HepG2 (cell line): ENCODE data around the gene BACH2. TPM values are rescaled to one million over a fixed set of nuclear protein-coding genes. Genes with fewer than 3 reads are reported as not detected.

ENCODE experiments used
- CEBPB ChIP-seq: IDR thresholded peaks from 2 replicates; pipeline ENCODE4 v1.6.1; 2011; ENCODE audit warnings: low read depth, low read length, improper control_type of control experiment, borderline replicate concordance
- CREB1 ChIP-seq, 2 experiments: fragments of 450-650 bp in 1 of 2; IDR thresholded peaks; 2 replicates each; pipeline ENCODE4 v1.6.1; 2016 to 2017; ENCODE audit warnings: control low read depth in 1 of 2, mild to moderate bottlenecking in 1 of 2, missing compliant biosample characterization in 1 of 2, missing genetic modification characterization in 1 of 2
- FOSL2 ChIP-seq: sonication (generic); formaldehyde crosslinking; IDR thresholded peaks from 2 replicates; pipeline ENCODE4 v1.4.0; 2020; ENCODE audit warnings: missing genetic modification reagents
- FOXA1 ChIP-seq, 2 experiments: fragments of 450-650 bp in 1 of 2; sonication (generic) in 1 of 2; formaldehyde crosslinking in 1 of 2; IDR thresholded peaks; 2 replicates each; pipeline versions ENCODE4 v1.4.0 to v1.6.1; 2016 to 2020; ENCODE audit warnings: missing genetic modification reagents in 1 of 2
- FOXA3 ChIP-seq: IDR thresholded peaks from 2 replicates; pipeline ENCODE4 v1.6.1; 2016; ENCODE audit warnings: missing genetic modification reagents, missing compliant biosample characterization
- FOXJ3 ChIP-seq: sonication (generic); formaldehyde crosslinking; IDR thresholded peaks from 2 replicates; pipeline ENCODE4 v1.4.0; 2020; ENCODE audit warnings: missing genetic modification reagents, mild to moderate bottlenecking, borderline replicate concordance
- FOXK2 ChIP-seq: fragments of 450-650 bp; IDR thresholded peaks from 2 replicates; pipeline ENCODE4 v1.6.1; 2016
- HOXA5 ChIP-seq: sonication (generic); formaldehyde crosslinking; IDR thresholded peaks from 2 replicates; pipeline ENCODE4 v1.4.0; 2020; ENCODE audit warnings: missing genetic modification reagents
- TGIF2 ChIP-seq: IDR thresholded peaks from 2 replicates; pipeline ENCODE4 v1.6.1; 2016; ENCODE audit warnings: control low read depth, missing compliant biosample characterization
- ZNF143 ChIP-seq: sonication (generic); formaldehyde crosslinking; IDR thresholded peaks from 2 replicates; pipeline ENCODE4 v1.4.0; 2020; ENCODE audit warnings: missing genetic modification reagents
- ZNF331 ChIP-seq: sonication (generic); formaldehyde crosslinking; IDR thresholded peaks from 2 replicates; pipeline ENCODE4 v1.4.0; 2020; ENCODE audit warnings: missing genetic modification reagents
- ZNF543 ChIP-seq: sonication (generic); formaldehyde crosslinking; IDR thresholded peaks from 2 replicates; pipeline ENCODE4 v1.4.0; 2020; ENCODE audit warnings: mild to moderate bottlenecking, missing genetic modification reagents
- polyA plus RNA-seq, 8 experiments: library from polyadenylated mRNA; depleted of rRNA in 3 of 8; stranded (reverse) in 7 of 8; unstranded in 1 of 8; fragments of >200 nt; fragmentation: Illumina TruSeq in 4 of 8; extraction: Trizol in 4 of 8; gene quantifications; 2 replicates each; pipeline versions ENCODE4 v1.2.1 to v1.2.3, GENCODE V29; 2011 to 2016; ENCODE audit warnings: low read depth in 4 of 8, missing spikeins in 1 of 8, mixed read lengths in 1 of 8; ENCODE audit not compliant: insufficient read depth in 1 of 8
- total RNA-seq, 5 experiments: library from RNA; depleted of rRNA; stranded (reverse); fragments of >200 nt; fragmentation: Illumina TruSeq; extraction: Trizol; gene quantifications; 2 replicates each; pipeline ENCODE4 v1.2.3, GENCODE V29; 2016; ENCODE audit warnings: low read depth in 1 of 5
- TF ChIP-seq, protein P1 (sequence below): sonication (generic); formaldehyde crosslinking; IDR thresholded peaks from 2 replicates; pipeline ENCODE4 v1.4.0; 2020; ENCODE audit warnings: mild to moderate bottlenecking, missing genetic modification reagents
- TF ChIP-seq, protein P2 (sequence below): sonication (generic); formaldehyde crosslinking; IDR thresholded peaks from 2 replicates; pipeline ENCODE4 v1.4.0; 2020; ENCODE audit warnings: missing genetic modification reagents
- TF ChIP-seq, protein P3 (sequence below): IDR thresholded peaks from 2 replicates; pipeline ENCODE4 v1.6.1; 2016; ENCODE audit warnings: low read depth, missing genetic modification reagents, missing compliant biosample characterization
- TF ChIP-seq, protein P4 (sequence below): sonication (generic); formaldehyde crosslinking; IDR thresholded peaks from 2 replicates; pipeline ENCODE4 v1.5.1; 2020; ENCODE audit warnings: mild to moderate bottlenecking, moderate library complexity, missing genetic modification reagents
- TF ChIP-seq, protein P5 (sequence below): IDR thresholded peaks from 2 replicates; pipeline ENCODE4 v1.6.1; 2012; ENCODE audit warnings: low read depth, low read length, improper control_type of control experiment

Gene BACH2
- total and polyA plus RNA-seq, 2 of the 13 experiments (the other 11 are each of a cell fraction or from before 2014, with no cell fraction given): 0.01 TPM; not detected in 1

DNA sequence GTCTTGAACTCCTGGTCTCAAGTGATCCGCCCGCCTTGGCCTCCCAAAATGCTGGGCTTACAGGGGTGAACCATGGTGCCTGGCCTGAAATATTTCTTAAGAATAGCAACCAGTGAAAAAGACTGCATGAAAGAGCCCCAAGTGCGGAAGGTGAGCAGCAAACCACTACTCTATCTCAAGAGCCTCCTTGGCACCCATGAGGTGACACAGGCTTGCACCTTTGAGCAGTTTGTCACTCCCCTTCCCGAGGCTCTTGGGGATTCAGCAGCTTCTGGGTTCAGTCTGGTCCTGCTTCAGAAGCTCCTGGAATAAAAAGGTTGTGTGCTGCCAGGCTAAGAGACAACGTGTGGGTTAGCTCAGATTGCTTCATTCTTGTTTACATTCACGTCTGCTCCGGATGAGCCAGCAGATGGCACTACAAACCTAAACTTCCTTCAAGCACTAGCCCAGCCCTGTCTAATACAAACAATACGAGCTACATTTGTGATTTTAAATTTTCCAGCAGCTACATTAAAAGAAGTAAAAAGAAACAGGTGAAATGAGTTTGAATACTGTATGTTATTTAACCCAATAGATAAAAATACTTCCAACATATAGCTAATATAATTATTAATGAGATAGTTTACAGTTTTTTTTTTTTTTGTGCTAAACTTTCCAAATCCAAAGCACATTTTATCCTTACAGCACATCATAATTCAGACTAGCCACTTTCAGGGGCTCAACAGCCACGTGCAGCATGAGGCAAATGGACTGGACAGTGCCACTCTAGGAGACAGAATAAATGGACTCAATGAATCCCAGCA, 356.2 kb downstream of the BACH2 start (continued):
- TF ChIP-seq, protein P1, sequence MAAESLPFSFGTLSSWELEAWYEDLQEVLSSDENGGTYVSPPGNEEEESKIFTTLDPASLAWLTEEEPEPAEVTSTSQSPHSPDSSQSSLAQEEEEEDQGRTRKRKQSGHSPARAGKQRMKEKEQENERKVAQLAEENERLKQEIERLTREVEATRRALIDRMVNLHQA (CRISPR knock-in tag): no peak
- TF ChIP-seq FOXA1 (IDR thresholded peaks at IDR 0.05) (peak; percentile 46; the same call in 1 of the 2 replicates), FOXA1 (CRISPR knock-in tag; IDR thresholded peaks at IDR 0.05) (peak; percentile 100), ZNF543 (no peak), ZNF143 (CRISPR knock-in tag) (no peak), FOXK2 (peak; percentile 66; the same call in 1 of the 2 replicates), HOXA5 (CRISPR knock-in tag) (0 out of 2 replicates have a peak, but pooled peaks have one; percentile 6), TGIF2 (0 out of 2 replicates have a peak, but pooled peaks have one; percentile 45), CEBPB (peak; percentile 95), FOXJ3 (CRISPR knock-in tag) (peak; percentile 64; the same call in 1 of the 2 replicates), FOSL2 (peak; percentile 37), CREB1 (IDR thresholded peaks at IDR 0.05) (peak; percentile 47), CREB1 (CRISPR knock-in tag; IDR thresholded peaks at IDR 0.05) (peak; percentile 38; the same call in 1 of the 2 replicates), ZNF331 (CRISPR knock-in tag) (0 out of 2 replicates have a peak, but pooled peaks have one; percentile 31), FOXA3 (CRISPR knock-in tag) (peak; percentile 98)
- TF ChIP-seq, protein P2, sequence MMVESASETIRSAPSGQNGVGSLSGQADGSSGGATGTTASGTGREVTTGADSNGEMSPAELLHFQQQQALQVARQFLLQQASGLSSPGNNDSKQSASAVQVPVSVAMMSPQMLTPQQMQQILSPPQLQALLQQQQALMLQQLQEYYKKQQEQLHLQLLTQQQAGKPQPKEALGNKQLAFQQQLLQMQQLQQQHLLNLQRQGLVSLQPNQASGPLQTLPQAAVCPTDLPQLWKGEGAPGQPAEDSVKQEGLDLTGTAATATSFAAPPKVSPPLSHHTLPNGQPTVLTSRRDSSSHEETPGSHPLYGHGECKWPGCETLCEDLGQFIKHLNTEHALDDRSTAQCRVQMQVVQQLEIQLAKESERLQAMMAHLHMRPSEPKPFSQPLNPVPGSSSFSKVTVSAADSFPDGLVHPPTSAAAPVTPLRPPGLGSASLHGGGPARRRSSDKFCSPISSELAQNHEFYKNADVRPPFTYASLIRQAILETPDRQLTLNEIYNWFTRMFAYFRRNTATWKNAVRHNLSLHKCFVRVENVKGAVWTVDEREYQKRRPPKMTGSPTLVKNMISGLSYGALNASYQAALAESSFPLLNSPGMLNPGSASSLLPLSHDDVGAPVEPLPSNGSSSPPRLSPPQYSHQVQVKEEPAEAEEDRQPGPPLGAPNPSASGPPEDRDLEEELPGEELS (CRISPR knock-in tag): peak; percentile 30; the same call in 1 of the 2 replicates
- TF ChIP-seq, protein P3, sequence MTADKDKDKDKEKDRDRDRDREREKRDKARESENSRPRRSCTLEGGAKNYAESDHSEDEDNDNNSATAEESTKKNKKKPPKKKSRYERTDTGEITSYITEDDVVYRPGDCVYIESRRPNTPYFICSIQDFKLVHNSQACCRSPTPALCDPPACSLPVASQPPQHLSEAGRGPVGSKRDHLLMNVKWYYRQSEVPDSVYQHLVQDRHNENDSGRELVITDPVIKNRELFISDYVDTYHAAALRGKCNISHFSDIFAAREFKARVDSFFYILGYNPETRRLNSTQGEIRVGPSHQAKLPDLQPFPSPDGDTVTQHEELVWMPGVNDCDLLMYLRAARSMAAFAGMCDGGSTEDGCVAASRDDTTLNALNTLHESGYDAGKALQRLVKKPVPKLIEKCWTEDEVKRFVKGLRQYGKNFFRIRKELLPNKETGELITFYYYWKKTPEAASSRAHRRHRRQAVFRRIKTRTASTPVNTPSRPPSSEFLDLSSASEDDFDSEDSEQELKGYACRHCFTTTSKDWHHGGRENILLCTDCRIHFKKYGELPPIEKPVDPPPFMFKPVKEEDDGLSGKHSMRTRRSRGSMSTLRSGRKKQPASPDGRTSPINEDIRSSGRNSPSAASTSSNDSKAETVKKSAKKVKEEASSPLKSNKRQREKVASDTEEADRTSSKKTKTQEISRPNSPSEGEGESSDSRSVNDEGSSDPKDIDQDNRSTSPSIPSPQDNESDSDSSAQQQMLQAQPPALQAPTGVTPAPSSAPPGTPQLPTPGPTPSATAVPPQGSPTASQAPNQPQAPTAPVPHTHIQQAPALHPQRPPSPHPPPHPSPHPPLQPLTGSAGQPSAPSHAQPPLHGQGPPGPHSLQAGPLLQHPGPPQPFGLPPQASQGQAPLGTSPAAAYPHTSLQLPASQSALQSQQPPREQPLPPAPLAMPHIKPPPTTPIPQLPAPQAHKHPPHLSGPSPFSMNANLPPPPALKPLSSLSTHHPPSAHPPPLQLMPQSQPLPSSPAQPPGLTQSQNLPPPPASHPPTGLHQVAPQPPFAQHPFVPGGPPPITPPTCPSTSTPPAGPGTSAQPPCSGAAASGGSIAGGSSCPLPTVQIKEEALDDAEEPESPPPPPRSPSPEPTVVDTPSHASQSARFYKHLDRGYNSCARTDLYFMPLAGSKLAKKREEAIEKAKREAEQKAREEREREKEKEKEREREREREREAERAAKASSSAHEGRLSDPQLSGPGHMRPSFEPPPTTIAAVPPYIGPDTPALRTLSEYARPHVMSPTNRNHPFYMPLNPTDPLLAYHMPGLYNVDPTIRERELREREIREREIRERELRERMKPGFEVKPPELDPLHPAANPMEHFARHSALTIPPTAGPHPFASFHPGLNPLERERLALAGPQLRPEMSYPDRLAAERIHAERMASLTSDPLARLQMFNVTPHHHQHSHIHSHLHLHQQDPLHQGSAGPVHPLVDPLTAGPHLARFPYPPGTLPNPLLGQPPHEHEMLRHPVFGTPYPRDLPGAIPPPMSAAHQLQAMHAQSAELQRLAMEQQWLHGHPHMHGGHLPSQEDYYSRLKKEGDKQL: no peak
- TF ChIP-seq, protein P4, sequence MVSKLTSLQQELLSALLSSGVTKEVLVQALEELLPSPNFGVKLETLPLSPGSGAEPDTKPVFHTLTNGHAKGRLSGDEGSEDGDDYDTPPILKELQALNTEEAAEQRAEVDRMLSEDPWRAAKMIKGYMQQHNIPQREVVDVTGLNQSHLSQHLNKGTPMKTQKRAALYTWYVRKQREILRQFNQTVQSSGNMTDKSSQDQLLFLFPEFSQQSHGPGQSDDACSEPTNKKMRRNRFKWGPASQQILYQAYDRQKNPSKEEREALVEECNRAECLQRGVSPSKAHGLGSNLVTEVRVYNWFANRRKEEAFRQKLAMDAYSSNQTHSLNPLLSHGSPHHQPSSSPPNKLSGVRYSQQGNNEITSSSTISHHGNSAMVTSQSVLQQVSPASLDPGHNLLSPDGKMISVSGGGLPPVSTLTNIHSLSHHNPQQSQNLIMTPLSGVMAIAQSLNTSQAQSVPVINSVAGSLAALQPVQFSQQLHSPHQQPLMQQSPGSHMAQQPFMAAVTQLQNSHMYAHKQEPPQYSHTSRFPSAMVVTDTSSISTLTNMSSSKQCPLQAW (CRISPR knock-in tag): 0 out of 2 replicates have a peak, but pooled peaks have one; percentile 32
- TF ChIP-seq, protein P5, sequence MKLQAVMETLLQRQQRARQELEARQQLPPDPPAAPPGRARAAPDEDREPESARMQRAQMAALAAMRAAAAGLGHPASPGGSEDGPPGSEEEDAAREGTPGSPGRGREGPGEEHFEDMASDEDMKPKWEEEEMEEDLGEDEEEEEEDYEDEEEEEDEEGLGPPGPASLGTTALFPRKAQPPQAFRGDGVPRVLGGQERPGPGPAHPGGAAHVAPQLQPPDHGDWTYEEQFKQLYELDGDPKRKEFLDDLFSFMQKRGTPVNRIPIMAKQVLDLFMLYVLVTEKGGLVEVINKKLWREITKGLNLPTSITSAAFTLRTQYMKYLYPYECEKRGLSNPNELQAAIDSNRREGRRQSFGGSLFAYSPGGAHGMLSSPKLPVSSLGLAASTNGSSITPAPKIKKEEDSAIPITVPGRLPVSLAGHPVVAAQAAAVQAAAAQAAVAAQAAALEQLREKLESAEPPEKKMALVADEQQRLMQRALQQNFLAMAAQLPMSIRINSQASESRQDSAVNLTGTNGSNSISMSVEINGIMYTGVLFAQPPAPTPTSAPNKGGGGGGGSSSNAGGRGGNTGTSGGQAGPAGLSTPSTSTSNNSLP: 0 out of 2 replicates have a peak, but pooled peaks have one; percentile 24
